GM12873 (cell line): ENCODE measurements around the gene NPHP4.

Experiments
- CTCF ChIP-seq: IDR thresholded peaks from 2 replicates; pipeline ENCODE4 v1.5.1; 2012; ENCODE audit warnings: low read depth, mild to moderate bottlenecking, moderate library complexity, low read length, control low read depth; ENCODE audit not compliant: insufficient read depth; ENCODE audit errors: missing control alignments

The NPHP4 gene

GRCh38 chr1:5839881-5840550, 152.2 kb downstream of the NPHP4 start:
- TF ChIP-seq CTCF: no peak

- no peak for TF ChIP-seq CTCF
These were observed 152.9 kb downstream of the NPHP4 start for GRCh38 chr1:5839161-5839880.

GRCh38 chr1:5837976-5838653, 154.1 kb downstream of the NPHP4 start:
- no peak for TF ChIP-seq CTCF

- no peak for TF ChIP-seq CTCF
These were observed 155.3 kb downstream of the NPHP4 start for GRCh38 chr1:5836776-5837440.

GRCh38 chr1:5835179-5835562, 157.1 kb downstream of the NPHP4 start:
- TF ChIP-seq CTCF: no peak

- no peak for TF ChIP-seq CTCF
These were observed 157.6 kb downstream of the NPHP4 start for GRCh38 chr1:5834477-5835178.
